Epithelial cell of proximal tubule (primary cell): Measurements from ENCODE around the gene TNS4. TPM values are rescaled to one million over a fixed set of nuclear protein-coding genes. Genes with fewer than 3 reads are reported as not detected.

Experiments used
- DNase-seq: peaks from one replicate; pipeline ENCODE4 v3.0.0-alpha.2; 2011; ENCODE audit warnings: low read depth
- H3K4me3 ChIP-seq: 2 replicates; pipeline ENCODE4 v1.5.1; 2011; ENCODE audit warnings: low read depth, mild to moderate bottlenecking, low read length
- total RNA-seq: library from RNA; depleted of rRNA; stranded (reverse); fragments of >200 nt; gene quantifications from 2 replicates; pipeline ENCODE4 v1.2.3, GENCODE V29; 2015
- TF ChIP-seq, protein P1 (sequence below): conservative IDR thresholded peaks from 2 replicates; pipeline ENCODE4 v1.5.1; 2012; ENCODE audit warnings: low read depth, mild to moderate bottlenecking, low read length

TNS4 gene
- total RNA-seq, 1 donor from 2014 or later = not detected

DNA sequence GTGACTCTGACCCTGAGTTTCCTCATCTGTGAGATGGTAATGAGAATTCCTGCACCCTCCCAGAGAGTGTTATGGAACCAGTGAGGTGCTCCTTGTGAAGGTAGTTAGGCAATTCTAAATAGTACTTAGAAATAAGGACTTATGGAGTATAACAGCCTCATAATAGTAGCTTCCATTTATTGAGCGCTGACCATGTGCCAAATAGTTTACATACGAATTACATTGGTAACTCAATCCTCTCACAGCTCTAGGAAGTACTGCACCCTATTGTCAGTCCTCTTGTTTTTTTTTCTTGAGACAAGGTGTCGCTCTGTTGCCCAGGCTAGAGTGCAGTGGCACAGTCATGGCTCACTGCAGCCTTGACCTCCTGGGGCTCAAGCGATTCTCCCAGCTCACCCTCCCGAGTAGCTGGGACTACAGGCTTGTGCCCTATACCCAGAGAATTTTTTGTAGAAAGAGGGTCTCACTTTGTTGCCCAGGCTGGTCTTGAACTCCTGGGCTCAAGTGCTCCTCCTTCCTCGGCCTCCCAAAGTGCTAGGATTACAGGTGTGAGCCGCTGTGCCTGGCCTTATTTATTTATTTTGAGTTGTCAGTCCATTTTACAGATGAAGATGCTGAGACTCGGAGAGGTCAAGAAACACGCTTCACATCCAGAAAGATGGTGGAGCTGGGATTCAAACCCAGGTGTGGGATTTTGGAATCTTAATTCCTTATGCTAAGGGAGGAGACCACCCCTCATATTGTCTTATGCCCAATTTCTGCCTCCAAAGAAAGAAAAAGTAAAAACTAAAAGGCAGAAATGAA lies 2.9 kb downstream of the TNS4 start:
- TF ChIP-seq, protein P1, sequence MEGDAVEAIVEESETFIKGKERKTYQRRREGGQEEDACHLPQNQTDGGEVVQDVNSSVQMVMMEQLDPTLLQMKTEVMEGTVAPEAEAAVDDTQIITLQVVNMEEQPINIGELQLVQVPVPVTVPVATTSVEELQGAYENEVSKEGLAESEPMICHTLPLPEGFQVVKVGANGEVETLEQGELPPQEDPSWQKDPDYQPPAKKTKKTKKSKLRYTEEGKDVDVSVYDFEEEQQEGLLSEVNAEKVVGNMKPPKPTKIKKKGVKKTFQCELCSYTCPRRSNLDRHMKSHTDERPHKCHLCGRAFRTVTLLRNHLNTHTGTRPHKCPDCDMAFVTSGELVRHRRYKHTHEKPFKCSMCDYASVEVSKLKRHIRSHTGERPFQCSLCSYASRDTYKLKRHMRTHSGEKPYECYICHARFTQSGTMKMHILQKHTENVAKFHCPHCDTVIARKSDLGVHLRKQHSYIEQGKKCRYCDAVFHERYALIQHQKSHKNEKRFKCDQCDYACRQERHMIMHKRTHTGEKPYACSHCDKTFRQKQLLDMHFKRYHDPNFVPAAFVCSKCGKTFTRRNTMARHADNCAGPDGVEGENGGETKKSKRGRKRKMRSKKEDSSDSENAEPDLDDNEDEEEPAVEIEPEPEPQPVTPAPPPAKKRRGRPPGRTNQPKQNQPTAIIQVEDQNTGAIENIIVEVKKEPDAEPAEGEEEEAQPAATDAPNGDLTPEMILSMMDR = no peak
- no peak overlapping the region for H3K4me3 ChIP-seq
- DNase-seq = peak; percentile 52

DNA sequence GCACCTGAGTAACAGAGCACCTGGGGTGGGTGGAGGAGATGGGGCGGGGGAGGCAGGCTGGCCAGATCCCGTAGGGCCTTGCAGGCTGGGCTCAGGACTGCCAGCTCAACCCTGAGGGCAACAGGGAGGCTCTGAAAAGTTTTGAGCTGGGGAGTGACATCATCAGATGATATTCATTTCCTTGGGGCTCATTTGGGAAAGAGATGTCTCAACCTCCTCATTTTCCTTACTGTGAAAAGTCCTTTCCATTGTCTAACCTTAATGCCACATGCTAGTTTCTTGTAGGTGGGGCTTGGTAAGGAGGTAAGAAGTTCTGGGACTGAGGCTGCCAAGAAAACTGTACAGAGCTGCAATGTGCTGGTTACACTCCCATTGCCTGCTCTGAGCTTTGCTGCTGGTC lies 3.7 kb downstream of the TNS4 start:
- no peak overlapping the region for H3K4me3 ChIP-seq
- TF ChIP-seq, protein P1 = no peak
- no peak for DNase-seq

DNA sequence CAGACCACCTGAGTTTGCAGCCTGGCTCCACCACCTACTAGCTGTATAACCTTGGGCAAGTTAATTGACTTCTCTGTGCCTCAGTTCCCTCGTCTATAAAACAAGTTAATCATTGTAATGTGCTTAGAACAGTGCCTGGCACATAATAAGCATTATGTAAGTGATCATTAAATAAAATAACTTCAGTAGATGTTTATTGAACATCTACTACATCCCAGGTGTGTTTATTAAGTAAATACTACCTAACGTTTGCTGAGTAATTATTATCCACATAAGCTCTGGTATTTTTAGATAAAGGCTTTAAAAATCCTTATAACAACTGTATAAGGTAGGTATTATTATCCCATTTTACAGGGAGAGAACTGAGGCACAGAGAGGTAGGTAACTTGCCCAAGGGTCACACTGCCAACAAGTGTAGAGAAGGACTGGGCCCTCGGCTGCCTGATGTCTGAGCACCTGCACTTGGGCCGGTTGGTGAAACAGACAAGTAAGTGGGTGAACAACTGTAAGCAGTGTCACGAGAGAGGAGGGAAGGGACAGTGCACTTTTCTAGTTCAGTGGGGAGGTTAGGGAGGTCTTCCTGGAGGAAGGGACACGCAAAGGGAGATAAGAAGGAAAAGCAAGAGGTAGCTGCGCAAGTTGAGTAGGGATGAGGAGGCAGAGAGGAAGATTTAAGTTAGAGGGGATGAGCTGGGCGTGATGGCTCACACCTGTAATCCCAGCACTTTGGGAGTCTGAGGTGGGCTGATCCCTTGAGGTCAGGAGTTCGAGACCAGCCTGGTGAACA lies 4.6 kb downstream of the TNS4 start:
- DNase-seq = no peak
- no peak overlapping the region for H3K4me3 ChIP-seq
- TF ChIP-seq, protein P1 = no peak

DNA sequence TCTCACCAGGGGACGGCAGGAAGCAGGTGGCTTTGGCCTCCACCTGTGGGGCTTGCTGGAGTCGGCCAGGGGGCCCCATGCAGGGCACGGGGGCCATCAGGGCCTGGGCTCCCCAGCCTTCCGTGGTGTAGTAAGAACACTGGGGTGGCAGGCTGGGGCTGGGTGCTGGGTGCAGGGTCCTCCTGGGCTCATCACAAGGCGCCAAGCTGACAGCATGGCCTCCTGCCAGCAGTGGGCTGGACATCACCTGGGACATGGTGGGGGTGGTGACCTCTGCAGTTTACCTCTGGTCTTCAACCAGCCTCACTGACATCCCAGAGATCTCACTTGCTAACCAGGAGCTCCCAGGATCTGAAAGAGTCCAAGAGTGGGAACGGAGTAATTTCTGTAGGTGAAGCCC lies 5.3 kb downstream of the TNS4 start:
- DNase-seq = no peak
- TF ChIP-seq, protein P1 = no peak
- no peak overlapping the region for H3K4me3 ChIP-seq

DNA sequence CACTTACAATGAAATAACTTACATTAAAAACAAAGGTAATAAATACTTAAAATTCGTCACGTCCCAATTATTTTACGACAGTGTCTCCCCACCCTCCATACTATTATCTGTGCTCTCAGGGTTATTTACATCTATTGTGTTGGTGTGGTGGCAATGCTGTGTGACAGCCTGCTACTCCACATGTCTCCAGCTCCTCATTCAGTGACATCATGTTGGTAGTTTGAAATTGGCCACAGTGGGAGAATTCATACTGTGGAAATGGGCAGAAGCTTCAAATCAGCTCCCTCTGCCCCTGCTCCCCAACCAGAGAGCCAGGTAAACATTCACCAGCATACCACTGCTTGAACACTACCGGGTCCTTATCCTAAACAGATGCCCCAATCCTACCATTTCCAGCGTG lies 6.3 kb downstream of the TNS4 start:
- DNase-seq = no peak
- TF ChIP-seq, protein P1 = no peak
- H3K4me3 ChIP-seq = no peak overlapping the region

DNA sequence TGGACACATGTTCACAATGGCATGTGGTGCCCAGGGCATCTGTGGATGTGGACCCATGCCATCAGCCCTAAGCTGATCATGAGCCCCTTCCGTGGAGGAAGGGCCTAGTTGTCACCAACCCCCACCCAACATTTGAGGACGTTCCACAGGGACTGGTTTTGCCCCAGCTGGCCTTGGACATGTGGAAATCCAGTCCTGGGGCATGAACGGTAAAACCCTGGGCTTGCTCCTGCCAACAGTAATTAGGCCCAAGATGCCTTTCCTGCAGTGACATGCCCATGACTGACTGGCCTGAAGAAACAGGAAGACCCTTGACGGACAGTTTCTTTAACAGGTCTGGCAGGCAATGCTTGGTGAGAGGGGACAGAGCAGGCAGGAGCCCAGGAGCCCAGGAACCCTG lies 7.7 kb downstream of the TNS4 start:
- DNase-seq = no peak
- TF ChIP-seq, protein P1 = no peak
- H3K4me3 ChIP-seq = no peak overlapping the region
